ENCODE data around the gene TMOD3.

DNA sequence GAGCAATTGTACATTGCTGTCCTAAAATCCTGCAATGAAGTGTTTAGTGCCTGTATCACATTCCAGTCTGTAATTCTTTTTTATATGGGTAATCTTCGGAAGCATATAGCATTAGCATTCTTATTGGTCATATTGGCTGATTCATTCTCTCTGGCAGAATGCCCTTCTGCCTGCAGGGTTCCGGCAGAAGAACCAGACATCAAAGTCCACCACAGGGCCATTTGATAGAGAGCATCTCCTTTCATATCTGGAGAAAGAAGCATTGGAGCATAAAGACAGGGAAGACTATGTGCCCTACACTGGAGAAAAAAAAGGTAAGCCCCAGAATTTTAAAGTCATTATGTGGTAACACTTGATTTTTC lies 39.6 kb downstream of the TMOD3 start:
- TF ChIP-seq, protein P1, sequence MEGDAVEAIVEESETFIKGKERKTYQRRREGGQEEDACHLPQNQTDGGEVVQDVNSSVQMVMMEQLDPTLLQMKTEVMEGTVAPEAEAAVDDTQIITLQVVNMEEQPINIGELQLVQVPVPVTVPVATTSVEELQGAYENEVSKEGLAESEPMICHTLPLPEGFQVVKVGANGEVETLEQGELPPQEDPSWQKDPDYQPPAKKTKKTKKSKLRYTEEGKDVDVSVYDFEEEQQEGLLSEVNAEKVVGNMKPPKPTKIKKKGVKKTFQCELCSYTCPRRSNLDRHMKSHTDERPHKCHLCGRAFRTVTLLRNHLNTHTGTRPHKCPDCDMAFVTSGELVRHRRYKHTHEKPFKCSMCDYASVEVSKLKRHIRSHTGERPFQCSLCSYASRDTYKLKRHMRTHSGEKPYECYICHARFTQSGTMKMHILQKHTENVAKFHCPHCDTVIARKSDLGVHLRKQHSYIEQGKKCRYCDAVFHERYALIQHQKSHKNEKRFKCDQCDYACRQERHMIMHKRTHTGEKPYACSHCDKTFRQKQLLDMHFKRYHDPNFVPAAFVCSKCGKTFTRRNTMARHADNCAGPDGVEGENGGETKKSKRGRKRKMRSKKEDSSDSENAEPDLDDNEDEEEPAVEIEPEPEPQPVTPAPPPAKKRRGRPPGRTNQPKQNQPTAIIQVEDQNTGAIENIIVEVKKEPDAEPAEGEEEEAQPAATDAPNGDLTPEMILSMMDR (IDR thresholded peaks at IDR 0.05), result no peak
- TF ChIP-seq POLR2A (IDR thresholded peaks at IDR 0.05), result no peak
